ENCODE results near the gene ZNRD2.
"Not testable (repeated sequence)": the region's sequence is repeated elsewhere in the genome, so short reads cannot be mapped to it uniquely, and the experiment has no call there.

The ZNRD2 gene

DNA sequence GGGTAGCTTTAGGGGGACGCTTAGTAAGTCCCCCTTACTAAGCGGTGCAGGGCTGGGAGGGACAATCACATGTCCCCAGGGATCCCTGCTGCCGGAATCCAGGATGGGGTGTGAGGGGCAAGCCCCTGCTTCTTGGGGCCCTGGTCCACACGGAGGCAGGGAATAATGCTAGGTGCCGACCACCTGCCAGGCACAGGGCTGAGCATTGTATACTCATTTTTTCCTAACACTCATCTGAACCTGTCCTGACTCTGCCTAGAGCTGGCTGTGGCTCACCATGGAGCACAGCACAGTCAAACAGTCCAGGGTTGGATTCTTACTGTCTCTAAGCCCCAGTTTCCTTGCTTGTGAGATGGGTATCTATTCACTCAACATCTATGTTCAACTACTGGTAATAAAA lies 10.7 kb upstream of the ZNRD2 start:
- H3K4me3 ChIP-seq (ENCODE audit: low read depth in 1 of 2, low read length in 2 of 2) = no peak overlapping the region
- peaks cover 14 to 60% of the 10 kb centered on the region in 2 donors for H3K4me1 ChIP-seq (ENCODE audit: control insufficient read depth in 1 of 2, insufficient read depth in 2 of 2, low read length in 2 of 2)
- H3K36me3 ChIP-seq (ENCODE audit: control insufficient read depth in 1 of 2, insufficient read depth in 2 of 2, low read length in 2 of 2) = no peaks in the 10 kb centered on the region
- H3K27me3 ChIP-seq (ENCODE audit: low read depth, low read length) = no peaks in the 10 kb centered on the region
- peak overlapping the region; percentile 69 for H3K27ac ChIP-seq (ENCODE audit: low read length)
- no peaks in the 10 kb centered on the region for H3K9me3 ChIP-seq (ENCODE audit: control insufficient read depth in 1 of 2, low read length in 2 of 2)

DNA sequence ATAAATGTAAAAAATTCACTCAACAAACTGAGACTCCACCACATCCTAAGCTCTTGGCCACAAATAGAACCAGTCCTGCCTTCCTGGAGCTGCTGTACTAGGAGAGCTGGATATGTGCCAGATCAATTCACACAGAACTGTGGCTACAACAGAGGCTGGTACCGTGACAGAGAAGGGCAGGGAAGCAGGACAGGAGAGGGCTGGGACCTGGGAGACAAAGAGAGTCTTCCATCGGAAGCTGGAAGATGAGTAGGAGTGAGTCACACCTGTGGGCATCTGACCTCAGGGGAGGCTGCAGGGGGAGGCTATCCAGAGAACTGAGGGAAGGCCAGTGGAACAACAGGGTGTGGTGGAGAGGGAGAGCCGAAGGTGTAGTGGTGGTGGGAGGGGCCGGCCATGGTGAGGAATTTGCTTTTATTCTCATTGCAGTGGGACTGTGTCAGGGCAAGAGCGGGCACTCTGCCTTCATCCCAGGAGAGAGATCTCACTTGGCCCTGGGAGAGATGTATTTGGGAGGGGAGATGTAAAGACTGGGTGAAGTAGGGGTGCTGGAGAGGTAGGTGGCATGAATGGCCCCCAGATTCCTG lies 10.2 kb upstream of the ZNRD2 start:
- peaks cover 14 to 55% of the 10 kb centered on the region in 2 donors for H3K4me1 ChIP-seq (ENCODE audit: control insufficient read depth in 1 of 2, insufficient read depth in 2 of 2, low read length in 2 of 2)
- peak overlapping the region; percentile 14 for H3K27ac ChIP-seq (ENCODE audit: low read length)

DNA sequence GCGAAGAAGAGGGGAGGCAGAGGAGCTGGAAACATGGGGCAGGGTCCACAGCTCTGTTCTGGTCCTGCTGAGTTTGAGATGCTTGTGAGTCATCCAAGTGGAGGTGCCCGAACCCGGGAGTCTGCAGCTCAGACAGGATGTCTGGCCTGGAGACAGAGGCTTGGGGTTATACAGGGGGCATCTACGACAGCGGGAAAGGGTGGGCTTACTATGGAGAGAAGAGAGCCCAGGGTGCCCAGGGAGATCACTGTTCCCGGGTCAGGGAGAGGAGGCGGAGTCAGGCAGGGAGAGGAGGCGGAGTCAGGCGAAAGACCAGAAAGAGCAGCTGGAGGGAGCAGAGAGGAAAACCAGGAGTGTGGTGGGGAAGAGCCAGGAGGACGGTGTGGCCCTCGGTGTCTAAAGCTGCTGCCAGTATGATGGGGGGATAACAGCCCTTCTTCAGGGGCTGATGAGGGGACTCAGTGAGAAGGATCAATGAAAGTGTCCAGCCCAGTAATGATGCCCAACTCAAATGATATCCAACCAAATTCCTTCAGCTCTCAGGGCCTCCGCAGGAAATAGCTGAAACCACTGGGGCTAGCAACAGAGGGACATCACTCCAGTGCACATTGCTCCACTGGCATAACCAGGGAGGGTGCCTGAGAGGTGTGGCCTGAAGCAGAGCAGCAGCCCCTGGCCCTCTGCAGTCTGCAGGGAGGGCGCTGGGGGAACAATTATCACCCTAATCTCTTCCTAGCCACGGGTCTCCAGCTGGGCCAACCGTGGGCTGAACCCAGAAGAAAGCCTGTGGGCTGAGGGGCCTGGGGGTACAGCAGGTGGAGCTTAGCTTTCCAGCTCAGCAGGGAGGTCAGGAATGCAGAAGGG lies 9.5 kb upstream of the ZNRD2 start:
- H3K27ac ChIP-seq (ENCODE audit: low read length) = peak overlapping the region; percentile 14
- no peaks in the 10 kb centered on the region for H3K9me3 ChIP-seq (ENCODE audit: control insufficient read depth in 1 of 2, low read length in 2 of 2)
- no peak overlapping the region for H3K4me3 ChIP-seq (ENCODE audit: low read depth in 1 of 2, low read length in 2 of 2)
- peaks cover 14 to 48% of the 10 kb centered on the region in 2 donors for H3K4me1 ChIP-seq (ENCODE audit: control insufficient read depth in 1 of 2, insufficient read depth in 2 of 2, low read length in 2 of 2)
- H3K36me3 ChIP-seq (ENCODE audit: control insufficient read depth in 1 of 2, insufficient read depth in 2 of 2, low read length in 2 of 2) = no peaks in the 10 kb centered on the region
- H3K27me3 ChIP-seq (ENCODE audit: low read depth, low read length) = no peaks in the 10 kb centered on the region

More for the DNA sequence above, 10.2 kb upstream of the ZNRD2 start:
- Histone ChIP-seq H3K36me3 (ENCODE audit: control insufficient read depth in 1 of 2, insufficient read depth in 2 of 2, low read length in 2 of 2) (no peaks in the 10 kb centered on the region), H3K4me3 (ENCODE audit: low read depth in 1 of 2, low read length in 2 of 2) (no peak overlapping the region), H3K9me3 (ENCODE audit: control insufficient read depth in 1 of 2, low read length in 2 of 2) (no peaks in the 10 kb centered on the region), H3K27me3 (ENCODE audit: low read depth, low read length) (no peaks in the 10 kb centered on the region)

DNA sequence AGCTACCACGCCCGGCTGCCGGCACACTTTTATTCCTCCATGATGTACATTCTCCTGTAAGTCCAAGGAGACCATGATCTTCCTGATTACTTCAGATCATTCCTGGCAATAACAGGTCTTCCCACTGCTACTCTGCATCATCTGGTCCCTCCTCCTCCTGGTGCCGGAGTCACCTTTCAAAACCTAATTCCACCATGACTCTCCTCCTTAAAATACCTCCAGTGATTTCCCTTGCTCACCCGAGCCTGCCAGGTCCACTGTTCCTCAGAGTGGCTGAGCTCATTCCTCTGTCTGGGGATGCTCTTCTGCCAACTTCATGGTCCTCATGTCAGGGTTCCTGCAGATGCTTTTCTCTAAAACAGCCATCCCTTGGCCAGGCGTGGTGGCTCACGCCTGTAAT lies 8.3 kb upstream of the ZNRD2 start:
- Histone ChIP-seq H3K27me3 (ENCODE audit: low read depth, low read length) (no peaks in the 10 kb centered on the region), H3K9me3 (ENCODE audit: control insufficient read depth in 1 of 2, low read length in 2 of 2) (no peaks in the 10 kb centered on the region), H3K4me3 (ENCODE audit: low read depth in 1 of 2, low read length in 2 of 2) (no peak overlapping the region), H3K4me1 (ENCODE audit: control insufficient read depth in 1 of 2, insufficient read depth in 2 of 2, low read length in 2 of 2) (peaks cover 14 to 35% of the 10 kb centered on the region in 2 donors), H3K36me3 (ENCODE audit: control insufficient read depth in 1 of 2, insufficient read depth in 2 of 2, low read length in 2 of 2) (no peaks in the 10 kb centered on the region), H3K27ac (ENCODE audit: low read length) (no peak overlapping the region)

DNA sequence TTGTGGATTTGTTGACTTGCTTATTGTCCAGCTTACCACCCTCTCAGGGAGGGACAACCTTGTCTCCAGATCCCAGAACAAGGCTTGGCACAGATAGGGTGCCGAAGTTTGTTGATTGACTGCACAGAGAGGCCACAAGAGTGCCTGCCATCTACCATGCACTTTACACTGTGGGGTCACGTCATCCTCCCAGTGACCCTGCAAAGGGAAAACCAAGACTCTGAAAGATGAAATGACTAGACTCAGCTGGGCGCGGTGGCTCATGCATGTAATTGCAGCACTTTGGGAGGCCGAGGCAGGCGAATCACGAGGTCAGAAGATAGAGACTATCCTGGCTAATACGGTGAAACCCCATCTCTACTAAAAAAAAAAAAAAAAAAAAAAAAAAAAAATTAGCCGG lies 7.5 kb upstream of the ZNRD2 start:
- Histone ChIP-seq H3K27me3 (ENCODE audit: low read depth, low read length) (no peaks in the 10 kb centered on the region), H3K27ac (ENCODE audit: low read length) (no peak overlapping the region), H3K36me3 (ENCODE audit: control insufficient read depth in 1 of 2, insufficient read depth in 2 of 2, low read length in 2 of 2) (no peaks in the 10 kb centered on the region), H3K4me1 (ENCODE audit: control insufficient read depth in 1 of 2, insufficient read depth in 2 of 2, low read length in 2 of 2) (peaks cover 14 to 33% of the 10 kb centered on the region in 2 donors), H3K4me3 (ENCODE audit: low read depth in 1 of 2, low read length in 2 of 2) (no peak overlapping the region), H3K9me3 (ENCODE audit: control insufficient read depth in 1 of 2, low read length in 2 of 2) (no peaks in the 10 kb centered on the region)

DNA sequence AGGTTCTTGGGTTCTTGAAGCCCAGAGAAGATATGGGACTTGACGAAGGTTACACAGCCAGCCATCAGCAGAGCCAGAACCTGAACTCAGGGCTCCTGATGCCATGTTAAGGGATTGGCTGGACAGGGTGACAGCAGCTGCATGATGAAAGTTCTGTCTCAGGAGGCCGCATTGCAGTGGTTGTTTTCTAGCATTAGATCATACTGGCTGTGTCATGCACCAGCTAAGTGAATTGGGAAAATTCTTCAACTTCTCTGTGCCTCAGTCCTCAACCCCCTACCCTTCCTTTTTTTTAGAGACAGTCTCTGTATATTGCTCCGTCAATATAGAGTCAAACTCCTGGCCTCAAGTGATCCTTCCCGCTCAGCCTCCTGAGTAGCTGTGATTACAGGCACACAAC lies 6.7 kb upstream of the ZNRD2 start:
- H3K36me3 ChIP-seq (ENCODE audit: control insufficient read depth in 1 of 2, insufficient read depth in 2 of 2, low read length in 2 of 2) = no peaks in the 10 kb centered on the region
- H3K27me3 ChIP-seq (ENCODE audit: low read depth, low read length) = no peaks in the 10 kb centered on the region
- H3K27ac ChIP-seq (ENCODE audit: low read length) = no peak overlapping the region
- no peak overlapping the region for H3K4me3 ChIP-seq (ENCODE audit: low read depth in 1 of 2, low read length in 2 of 2)
- H3K9me3 ChIP-seq (ENCODE audit: control insufficient read depth in 1 of 2, low read length in 2 of 2) = no peaks in the 10 kb centered on the region
- peaks cover 15 to 40% of the 10 kb centered on the region in 2 donors for H3K4me1 ChIP-seq (ENCODE audit: control insufficient read depth in 1 of 2, insufficient read depth in 2 of 2, low read length in 2 of 2)

DNA sequence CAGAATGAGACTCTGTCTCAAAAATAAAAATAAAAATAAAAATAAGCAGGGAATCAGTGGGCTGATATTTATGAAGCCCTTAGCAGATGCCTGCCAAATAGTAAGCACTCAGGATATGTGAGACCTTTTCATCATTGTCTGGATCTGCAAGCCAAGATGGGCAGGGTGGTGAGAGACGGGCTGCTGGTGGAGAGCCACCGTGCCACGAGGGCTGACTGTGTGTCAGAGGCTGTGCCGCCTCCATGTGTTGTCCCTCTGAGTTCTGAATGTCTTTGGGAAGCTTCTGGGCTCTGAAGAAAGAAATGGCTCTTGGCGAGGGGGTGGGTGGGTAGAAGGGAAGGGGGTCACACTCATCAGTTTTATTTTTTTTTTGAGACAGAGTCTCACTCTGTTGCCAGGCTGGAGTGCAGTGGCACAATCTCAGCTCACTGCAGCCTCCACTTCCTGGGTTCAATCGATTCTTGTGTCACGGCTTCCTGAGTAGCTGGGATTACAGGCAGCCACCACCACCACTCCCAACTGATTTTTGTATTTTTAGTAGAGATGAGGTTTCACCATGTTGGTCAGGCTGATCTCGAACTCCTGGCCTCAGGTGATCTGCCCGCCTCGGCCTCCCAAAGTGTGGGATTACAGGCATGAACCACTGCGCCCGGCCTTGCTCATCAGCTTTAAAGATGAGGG lies 5.3 kb upstream of the ZNRD2 start:
- H3K4me3 ChIP-seq (ENCODE audit: low read depth in 1 of 2, low read length in 2 of 2); H3K9me3 ChIP-seq (ENCODE audit: control insufficient read depth in 1 of 2, low read length in 2 of 2); H3K27ac ChIP-seq (ENCODE audit: low read length); H3K27me3 ChIP-seq (ENCODE audit: low read depth, low read length); H3K36me3 ChIP-seq (ENCODE audit: control insufficient read depth in 1 of 2, insufficient read depth in 2 of 2, low read length in 2 of 2): not testable (repeated sequence)
- H3K4me1 ChIP-seq (ENCODE audit: control insufficient read depth in 1 of 2, insufficient read depth in 2 of 2, low read length in 2 of 2) = peaks cover 12 to 36% of the 10 kb centered on the region in 2 donors

DNA sequence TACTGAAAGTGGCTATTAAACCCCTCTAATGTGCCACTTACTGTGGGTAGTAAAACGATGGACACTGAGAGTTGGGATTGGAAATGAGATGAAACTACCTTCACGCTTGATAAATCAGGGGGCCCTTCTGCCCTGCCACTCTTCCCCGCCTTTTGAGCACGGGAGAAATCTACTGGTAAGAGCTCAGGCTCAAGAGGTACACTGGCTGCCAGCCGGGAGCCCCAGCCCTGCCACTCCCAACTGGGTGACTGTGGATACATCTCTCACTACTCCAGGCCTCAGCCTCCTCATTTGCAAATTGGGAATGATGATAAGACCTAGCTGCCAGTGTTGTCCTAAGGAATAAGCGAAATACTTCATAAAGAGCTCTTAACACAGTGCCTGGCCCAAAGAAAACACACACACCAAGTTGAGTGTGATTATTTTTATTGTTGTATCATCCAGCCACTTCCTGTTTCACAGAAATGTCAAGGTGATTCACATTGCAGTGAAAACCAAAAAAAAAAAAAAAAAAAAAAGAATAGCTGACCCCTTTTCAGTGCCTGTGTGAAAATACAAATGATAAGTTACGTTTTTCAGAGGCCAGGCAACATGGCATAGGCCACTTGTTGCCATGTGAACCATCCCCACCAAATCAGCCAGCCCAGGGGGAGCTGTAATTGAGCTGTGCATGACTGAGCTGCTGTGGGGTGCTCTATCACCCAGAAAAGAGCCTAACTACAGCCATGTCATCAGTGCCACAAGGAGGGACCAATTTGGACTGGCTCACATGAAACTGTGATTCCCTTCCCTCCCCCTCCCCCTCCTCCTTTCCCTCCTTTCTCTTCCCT lies 4.4 kb upstream of the ZNRD2 start:
- Histone ChIP-seq H3K4me3 (ENCODE audit: low read depth in 1 of 2, low read length in 2 of 2) (no peak overlapping the region), H3K9me3 (ENCODE audit: control insufficient read depth in 1 of 2, low read length in 2 of 2) (no peaks in the 10 kb centered on the region), H3K4me1 (ENCODE audit: control insufficient read depth in 1 of 2, insufficient read depth in 2 of 2, low read length in 2 of 2) (peaks cover 6 to 30% of the 10 kb centered on the region in 2 donors), H3K36me3 (ENCODE audit: control insufficient read depth in 1 of 2, insufficient read depth in 2 of 2, low read length in 2 of 2) (no peaks in the 10 kb centered on the region), H3K27me3 (ENCODE audit: low read depth, low read length) (no peaks in the 10 kb centered on the region), H3K27ac (ENCODE audit: low read length) (no peak overlapping the region)

DNA sequence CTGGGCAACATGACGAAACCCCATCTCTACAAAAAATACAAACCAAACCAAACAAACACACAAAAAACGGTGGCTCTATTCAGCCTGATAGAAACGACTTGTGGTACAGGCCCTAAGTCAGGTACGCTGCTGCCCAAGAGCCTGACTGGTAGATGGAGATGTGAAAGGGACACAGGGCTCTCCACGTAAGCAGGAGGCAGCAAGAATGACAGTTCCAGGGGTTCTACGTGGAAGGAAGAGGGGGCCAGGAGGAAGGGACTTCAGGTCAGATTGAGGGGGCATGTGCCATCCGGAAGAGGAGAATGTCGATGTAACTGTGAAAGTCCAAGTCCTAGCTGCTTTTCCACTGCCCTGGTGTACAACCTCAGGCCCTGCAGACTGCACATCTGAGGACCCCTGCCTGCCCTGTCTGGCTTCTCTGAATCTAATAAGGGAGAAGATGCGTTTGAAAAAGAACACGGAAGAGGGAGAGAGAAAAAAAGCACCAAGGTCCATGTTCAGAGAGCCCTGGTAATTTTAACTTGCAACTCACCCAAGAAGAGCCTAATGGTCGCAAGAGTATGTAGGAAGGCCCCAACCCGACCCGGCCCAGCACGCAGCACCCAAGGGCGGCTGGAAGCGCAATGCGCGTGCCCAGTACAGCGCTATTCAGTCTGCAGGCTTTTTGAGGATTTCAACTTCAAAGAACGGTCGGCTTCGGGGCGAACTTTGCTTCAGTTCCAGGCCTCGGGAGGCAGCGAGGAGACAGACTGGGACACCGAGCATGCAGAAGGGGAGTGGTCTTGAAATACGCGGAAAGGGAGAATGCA lies 909 bp upstream of the ZNRD2 start:
- Histone ChIP-seq H3K36me3 (ENCODE audit: control insufficient read depth in 1 of 2, insufficient read depth in 2 of 2, low read length in 2 of 2) (no peaks in the 10 kb centered on the region), H3K4me1 (ENCODE audit: control insufficient read depth in 1 of 2, insufficient read depth in 2 of 2, low read length in 2 of 2) (peaks cover 16 to 48% of the 10 kb centered on the region in 2 donors), H3K27ac (ENCODE audit: low read length) (peak overlapping the region; percentile 96), H3K27me3 (ENCODE audit: low read depth, low read length) (no peaks in the 10 kb centered on the region), H3K9me3 (ENCODE audit: control insufficient read depth in 1 of 2, low read length in 2 of 2) (no peaks in the 10 kb centered on the region), H3K4me3 (ENCODE audit: low read depth in 1 of 2, low read length in 2 of 2) (peak overlapping the region; percentile 78 to 95)

DNA sequence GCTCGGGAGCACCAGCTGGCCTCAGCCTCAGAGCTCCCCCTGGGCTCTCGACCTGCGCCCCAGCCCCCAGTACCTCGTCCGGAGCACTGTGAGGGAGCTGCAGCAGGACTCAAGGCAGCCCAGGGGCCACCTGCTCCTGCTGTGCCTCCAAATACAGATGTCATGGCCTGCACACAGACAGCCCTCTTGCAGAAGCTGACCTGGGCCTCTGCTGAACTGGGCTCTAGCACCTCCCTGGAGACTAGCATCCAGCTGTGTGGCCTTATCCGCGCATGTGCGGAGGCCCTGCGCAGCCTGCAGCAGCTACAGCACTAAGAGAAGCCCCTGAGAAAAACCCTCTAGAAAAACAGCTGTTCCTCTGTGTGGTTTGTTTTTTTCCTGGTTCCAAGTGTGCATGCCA lies 1.1 kb downstream of the ZNRD2 start:
- no peaks in the 10 kb centered on the region for H3K27me3 ChIP-seq (ENCODE audit: low read depth, low read length)
- peak overlapping the region; percentile 69 for H3K27ac ChIP-seq (ENCODE audit: low read length)
- H3K4me1 ChIP-seq (ENCODE audit: control insufficient read depth in 1 of 2, insufficient read depth in 2 of 2, low read length in 2 of 2) = peaks cover 19 to 58% of the 10 kb centered on the region in 2 donors
- no peaks in the 10 kb centered on the region for H3K36me3 ChIP-seq (ENCODE audit: control insufficient read depth in 1 of 2, insufficient read depth in 2 of 2, low read length in 2 of 2)
- H3K9me3 ChIP-seq (ENCODE audit: control insufficient read depth in 1 of 2, low read length in 2 of 2) = no peaks in the 10 kb centered on the region
- H3K4me3 ChIP-seq (ENCODE audit: low read depth in 1 of 2, low read length in 2 of 2) = peak overlapping the region; percentile 78 to 95
